Dendritic cell treated with granulocyte-macrophage colony-stimulating factor and Interleukin-4, amounts not matched to agents 40 ng/mL and 50 ng/mL, for 4 days (primary cell): ENCODE data around the gene JADE1.

ENCODE experiments used
- H3K27ac Mint-ChIP-seq: one replicate; pipeline ENCODE4 v1.8.0; 2022; ENCODE audit warnings: mild to moderate bottlenecking, mixed read lengths
- H3K27me3 Mint-ChIP-seq: one replicate; pipeline ENCODE4 v1.8.0; 2022; ENCODE audit warnings: mild to moderate bottlenecking, mixed read lengths
- H3K36me3 Mint-ChIP-seq: one replicate; pipeline ENCODE4 v1.8.0; 2022; ENCODE audit warnings: low read depth, mixed read lengths
- H3K4me1 Mint-ChIP-seq: one replicate; pipeline ENCODE4 v1.8.0; 2022; ENCODE audit warnings: low read depth, mixed read lengths
- H3K4me3 Mint-ChIP-seq: one replicate; pipeline ENCODE4 v1.8.0; 2022; ENCODE audit warnings: mild to moderate bottlenecking, moderate library complexity, mixed read lengths
- H3K9me3 Mint-ChIP-seq: one replicate; pipeline ENCODE4 v1.8.0; 2022; ENCODE audit warnings: mixed read lengths
- intact Hi-C: fragments of 100-400 bp; cut with micrococcal nuclease; formaldehyde crosslinking; loops from one replicate; pipeline ENCODE4 v1.15.0; 2022

The JADE1 gene

GRCh38 chr4:128809477-128810330 is at the start of gene JADE1:
TSS of gene JADE1 (plus strand) at chr4:128809700. CDS start at chr4:128831759, 22,059 bp downstream.
- Mint-ChIP-seq H3K27me3 (peaks cover 3% of the 10 kb centered on the region), H3K27ac (peak within 1 kb of the TSS; percentile 92), H3K36me3 (peaks cover 18% of the 10 kb centered on the region), H3K4me3 (peak within 1 kb of the TSS; percentile 89), H3K4me1 (peaks cover 9% of the 10 kb centered on the region), H3K9me3 (no peaks in the 10 kb centered on the region)
- intact Hi-C loops, result loop anchor here (1.0 to 5.0 kb wide), 3 partner anchors 237 to 355 kb away; partner anchors contain the start of gene SCLT1

GRCh38 chr4:128766781-128767180 is 42.7 kb upstream of the JADE1 start:
- H3K36me3 Mint-ChIP-seq, result no peaks in the 10 kb centered on the region
- H3K9me3 Mint-ChIP-seq, result no peaks in the 10 kb centered on the region
- peaks cover 2% of the 10 kb centered on the region for H3K27me3 Mint-ChIP-seq
- H3K4me1 Mint-ChIP-seq, result no peaks in the 10 kb centered on the region
- intact Hi-C loops, result no loop called here
- no peak overlapping the region for H3K4me3 Mint-ChIP-seq
- H3K27ac Mint-ChIP-seq, result no peak overlapping the region

GRCh38 chr4:128768373-128768996 is 41.0 kb upstream of the JADE1 start:
- Mint-ChIP-seq H3K36me3 (no peaks in the 10 kb centered on the region), H3K4me3 (no peak overlapping the region), H3K27ac (no peak overlapping the region), H3K4me1 (no peaks in the 10 kb centered on the region), H3K27me3 (no peaks in the 10 kb centered on the region), H3K9me3 (no peaks in the 10 kb centered on the region)
- intact Hi-C loops, result no loop called here

GRCh38 chr4:128769011-128769410 is 40.5 kb upstream of the JADE1 start:
- H3K9me3 Mint-ChIP-seq, result no peaks in the 10 kb centered on the region
- H3K36me3 Mint-ChIP-seq, result no peaks in the 10 kb centered on the region
- no peaks in the 10 kb centered on the region for H3K27me3 Mint-ChIP-seq
- H3K4me3 Mint-ChIP-seq, result no peak overlapping the region
- intact Hi-C loops, result no loop called here
- H3K4me1 Mint-ChIP-seq, result no peaks in the 10 kb centered on the region
- no peak overlapping the region for H3K27ac Mint-ChIP-seq

- Mint-ChIP-seq H3K27me3 (no peaks in the 10 kb centered on the region), H3K4me3 (no peak overlapping the region), H3K27ac (no peak overlapping the region)
Observed at GRCh38 chr4:128770807-128771206, 38.7 kb upstream of the JADE1 start.

GRCh38 chr4:128775477-128775876 is 34.0 kb upstream of the JADE1 start:
- no peaks in the 10 kb centered on the region for H3K4me1 Mint-ChIP-seq
- peaks cover 1% of the 10 kb centered on the region for H3K27me3 Mint-ChIP-seq
- no peak overlapping the region for H3K27ac Mint-ChIP-seq
- no peaks in the 10 kb centered on the region for H3K36me3 Mint-ChIP-seq
- H3K9me3 Mint-ChIP-seq, result no peaks in the 10 kb centered on the region
- intact Hi-C loops, result no loop called here
- no peak overlapping the region for H3K4me3 Mint-ChIP-seq

More at GRCh38 chr4:128770807-128771206, 38.7 kb upstream of the JADE1 start:
- Mint-ChIP-seq H3K36me3 (no peaks in the 10 kb centered on the region), H3K4me1 (no peaks in the 10 kb centered on the region), H3K9me3 (no peaks in the 10 kb centered on the region)
- intact Hi-C loops, result no loop called here

- Mint-ChIP-seq H3K4me1 (no peaks in the 10 kb centered on the region), H3K27ac (no peak overlapping the region), H3K36me3 (no peaks in the 10 kb centered on the region), H3K9me3 (no peaks in the 10 kb centered on the region), H3K27me3 (peaks cover 1% of the 10 kb centered on the region), H3K4me3 (no peak overlapping the region)
- intact Hi-C loops, result no loop called here
Observed at GRCh38 chr4:128775916-128776315, 33.6 kb upstream of the JADE1 start.

- Mint-ChIP-seq H3K4me1 (no peaks in the 10 kb centered on the region), H3K4me3 (no peak overlapping the region), H3K27ac (no peak overlapping the region), H3K36me3 (no peaks in the 10 kb centered on the region), H3K9me3 (no peaks in the 10 kb centered on the region), H3K27me3 (peaks cover 1% of the 10 kb centered on the region)
- intact Hi-C loops, result no loop called here
Observed at GRCh38 chr4:128776794-128777216, 32.7 kb upstream of the JADE1 start.

- H3K27me3 Mint-ChIP-seq, result peaks cover 1% of the 10 kb centered on the region
- H3K4me1 Mint-ChIP-seq, result no peaks in the 10 kb centered on the region
- no peak overlapping the region for H3K4me3 Mint-ChIP-seq
- no peaks in the 10 kb centered on the region for H3K36me3 Mint-ChIP-seq
- intact Hi-C loops, result no loop called here
- H3K9me3 Mint-ChIP-seq, result no peaks in the 10 kb centered on the region
- H3K27ac Mint-ChIP-seq, result no peak overlapping the region
Observed at GRCh38 chr4:128780688-128781087, 28.8 kb upstream of the JADE1 start.

GRCh38 chr4:128782076-128782715 is 27.3 kb upstream of the JADE1 start:
- Mint-ChIP-seq H3K4me3 (no peak overlapping the region), H3K9me3 (no peaks in the 10 kb centered on the region)
- intact Hi-C loops, result no loop called here

GRCh38 chr4:128782875-128783614 is 26.5 kb upstream of the JADE1 start:
- no peaks in the 10 kb centered on the region for H3K4me1 Mint-ChIP-seq
- H3K27ac Mint-ChIP-seq, result no peak overlapping the region
- intact Hi-C loops, result no loop called here
- H3K27me3 Mint-ChIP-seq, result peaks cover 1% of the 10 kb centered on the region
- no peaks in the 10 kb centered on the region for H3K9me3 Mint-ChIP-seq
- no peak overlapping the region for H3K4me3 Mint-ChIP-seq
- H3K36me3 Mint-ChIP-seq, result no peaks in the 10 kb centered on the region

More at GRCh38 chr4:128782076-128782715, 27.3 kb upstream of the JADE1 start:
- H3K27me3 Mint-ChIP-seq, result peaks cover 1% of the 10 kb centered on the region
- H3K36me3 Mint-ChIP-seq, result no peaks in the 10 kb centered on the region
- no peak overlapping the region for H3K27ac Mint-ChIP-seq
- no peaks in the 10 kb centered on the region for H3K4me1 Mint-ChIP-seq

- intact Hi-C loops, result no loop called here
- no peaks in the 10 kb centered on the region for H3K36me3 Mint-ChIP-seq
- no peaks in the 10 kb centered on the region for H3K9me3 Mint-ChIP-seq
- no peaks in the 10 kb centered on the region for H3K27me3 Mint-ChIP-seq
- no peak overlapping the region for H3K4me3 Mint-ChIP-seq
- no peak overlapping the region for H3K27ac Mint-ChIP-seq
- no peaks in the 10 kb centered on the region for H3K4me1 Mint-ChIP-seq
Observed at GRCh38 chr4:128787509-128788311, 21.8 kb upstream of the JADE1 start.
